Vagina (tissue), 2 donors: ENCODE measurements around the gene SPPL2A.

Experiments used
- POLR2A ChIP-seq, 2 donors: fragments of 450-650 bp; IDR thresholded peaks; one replicate each; pipeline ENCODE4 v1.6.1; 2017; ENCODE audit warnings: antibody characterized with exemption in 2 of 2, mild to moderate bottlenecking in 2 of 2, moderate library complexity in 2 of 2
- TF ChIP-seq, protein P1 (sequence below), 3 experiments: fragments of 450-650 bp in 2 of 3; fragments of 200-600 bp in 1 of 3; sonication (generic) in 1 of 3; IDR thresholded peaks; one replicate each; pipeline ENCODE4 v1.5.1; 2017 to 2019; ENCODE audit warnings: antibody characterized with exemption in 3 of 3, mild to moderate bottlenecking in 2 of 3, moderate library complexity in 2 of 3

DNA sequence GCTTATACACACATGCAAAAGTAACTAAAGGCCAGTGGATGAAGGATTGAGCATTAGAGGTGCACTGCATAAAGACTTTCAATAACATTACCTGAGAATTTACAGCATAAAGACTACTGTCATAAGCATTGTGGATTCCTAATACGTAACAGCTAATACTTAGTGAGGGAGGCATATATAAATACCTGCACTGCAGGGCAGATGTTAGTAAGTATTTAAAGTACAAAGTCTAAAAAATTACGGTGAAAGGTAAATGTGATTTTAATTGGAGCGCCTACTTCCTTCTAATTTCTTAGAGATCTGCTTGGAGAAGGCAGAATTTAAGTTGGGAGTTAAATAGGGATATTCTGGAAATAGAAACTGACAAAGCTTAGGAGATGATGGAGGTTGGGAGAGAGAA is 53.5 kb downstream of the SPPL2A start:
- TF ChIP-seq, protein P1, sequence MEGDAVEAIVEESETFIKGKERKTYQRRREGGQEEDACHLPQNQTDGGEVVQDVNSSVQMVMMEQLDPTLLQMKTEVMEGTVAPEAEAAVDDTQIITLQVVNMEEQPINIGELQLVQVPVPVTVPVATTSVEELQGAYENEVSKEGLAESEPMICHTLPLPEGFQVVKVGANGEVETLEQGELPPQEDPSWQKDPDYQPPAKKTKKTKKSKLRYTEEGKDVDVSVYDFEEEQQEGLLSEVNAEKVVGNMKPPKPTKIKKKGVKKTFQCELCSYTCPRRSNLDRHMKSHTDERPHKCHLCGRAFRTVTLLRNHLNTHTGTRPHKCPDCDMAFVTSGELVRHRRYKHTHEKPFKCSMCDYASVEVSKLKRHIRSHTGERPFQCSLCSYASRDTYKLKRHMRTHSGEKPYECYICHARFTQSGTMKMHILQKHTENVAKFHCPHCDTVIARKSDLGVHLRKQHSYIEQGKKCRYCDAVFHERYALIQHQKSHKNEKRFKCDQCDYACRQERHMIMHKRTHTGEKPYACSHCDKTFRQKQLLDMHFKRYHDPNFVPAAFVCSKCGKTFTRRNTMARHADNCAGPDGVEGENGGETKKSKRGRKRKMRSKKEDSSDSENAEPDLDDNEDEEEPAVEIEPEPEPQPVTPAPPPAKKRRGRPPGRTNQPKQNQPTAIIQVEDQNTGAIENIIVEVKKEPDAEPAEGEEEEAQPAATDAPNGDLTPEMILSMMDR (IDR thresholded peaks at IDR 0.05) = no peak
- no peak for TF ChIP-seq POLR2A (IDR thresholded peaks at IDR 0.05)
